ENCODE measurements around the gene SUMO4.

DNA sequence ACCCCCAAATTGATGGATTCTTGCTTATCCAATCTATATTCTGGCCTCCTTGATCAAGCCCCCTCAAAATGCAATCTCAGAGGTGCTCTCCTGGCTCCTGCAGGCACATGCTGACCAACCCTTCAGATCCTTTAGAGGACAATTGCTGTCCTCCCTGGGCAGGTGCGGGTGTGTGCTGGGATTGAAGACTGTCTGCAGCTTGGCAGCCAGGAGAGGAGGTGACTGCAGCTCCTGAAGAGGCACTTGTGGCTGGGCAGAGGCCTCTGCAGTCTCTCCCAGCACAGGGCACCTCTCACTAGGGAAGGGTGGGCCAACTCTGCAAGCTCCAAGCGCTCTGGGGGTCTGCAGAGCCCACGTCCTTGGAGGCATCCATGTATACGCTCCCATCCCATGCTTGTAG is 28.5 kb downstream of the SUMO4 start:
- TF ChIP-seq BRCA1 (IDR thresholded peaks at IDR 0.05; ENCODE audit: low read depth, low read length) (no peak), EZH2 (IDR thresholded peaks at IDR 0.05; ENCODE audit: borderline replicate concordance, control insufficient read depth, low read depth, low read length) (no peak), EGR1 (IDR thresholded peaks at IDR 0.05; ENCODE audit: borderline replicate concordance in 1 of 2, low read depth in 2 of 2, low read length in 2 of 2) (no peak), WRNIP1 (IDR thresholded peaks at IDR 0.05; ENCODE audit: borderline replicate concordance, low read depth, low read length) (no peak)
- TF ChIP-seq, protein P1, sequence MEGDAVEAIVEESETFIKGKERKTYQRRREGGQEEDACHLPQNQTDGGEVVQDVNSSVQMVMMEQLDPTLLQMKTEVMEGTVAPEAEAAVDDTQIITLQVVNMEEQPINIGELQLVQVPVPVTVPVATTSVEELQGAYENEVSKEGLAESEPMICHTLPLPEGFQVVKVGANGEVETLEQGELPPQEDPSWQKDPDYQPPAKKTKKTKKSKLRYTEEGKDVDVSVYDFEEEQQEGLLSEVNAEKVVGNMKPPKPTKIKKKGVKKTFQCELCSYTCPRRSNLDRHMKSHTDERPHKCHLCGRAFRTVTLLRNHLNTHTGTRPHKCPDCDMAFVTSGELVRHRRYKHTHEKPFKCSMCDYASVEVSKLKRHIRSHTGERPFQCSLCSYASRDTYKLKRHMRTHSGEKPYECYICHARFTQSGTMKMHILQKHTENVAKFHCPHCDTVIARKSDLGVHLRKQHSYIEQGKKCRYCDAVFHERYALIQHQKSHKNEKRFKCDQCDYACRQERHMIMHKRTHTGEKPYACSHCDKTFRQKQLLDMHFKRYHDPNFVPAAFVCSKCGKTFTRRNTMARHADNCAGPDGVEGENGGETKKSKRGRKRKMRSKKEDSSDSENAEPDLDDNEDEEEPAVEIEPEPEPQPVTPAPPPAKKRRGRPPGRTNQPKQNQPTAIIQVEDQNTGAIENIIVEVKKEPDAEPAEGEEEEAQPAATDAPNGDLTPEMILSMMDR (IDR thresholded peaks at IDR 0.05 in 2 of 3, conservative IDR thresholded peaks at IDR 0.05 in 1 of 3; ENCODE audit: control insufficient read depth in 2 of 3, extremely low read depth in 1 of 3, insufficient read depth in 1 of 3, low read depth in 3 of 3, low read length in 3 of 3): no peak
- TF ChIP-seq, protein P2, sequence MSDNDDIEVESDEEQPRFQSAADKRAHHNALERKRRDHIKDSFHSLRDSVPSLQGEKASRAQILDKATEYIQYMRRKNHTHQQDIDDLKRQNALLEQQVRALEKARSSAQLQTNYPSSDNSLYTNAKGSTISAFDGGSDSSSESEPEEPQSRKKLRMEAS (IDR thresholded peaks at IDR 0.05; ENCODE audit: low read depth, low read length): no peak
